Natural killer cell (primary cell): Measurements from ENCODE around the gene TNXB. TPM values are rescaled to one million over a fixed set of nuclear protein-coding genes. Genes with fewer than 3 reads are reported as not detected.
"Not testable (repeated sequence)": the region's sequence is repeated elsewhere in the genome, so short reads cannot be mapped to it uniquely, and the experiment has no call there.

Source experiments
- ATAC-seq, 3 donors: fragments of 150-1000 bp in 2 of 3; fragments of 200-7000 bp in 1 of 3; cut with Tn5 transposase; 1 replicate in 1 of 3; 2 replicates in 2 of 3; pipeline ENCODE4 v1.10.0; 2021; ENCODE audit warnings: mild to moderate bottlenecking in 2 of 3, moderate library complexity in 2 of 3
- DNase-seq, 2 donors: peaks; one replicate each; pipeline versions ENCODE4 v3.0.0 to v3.0.0-alpha.2; 2013 to 2021; ENCODE audit warnings: mixed read lengths in 1 of 2
- H3K27ac ChIP-seq: one replicate; pipeline ENCODE4 v1.5.1; 2013; ENCODE audit warnings: mild to moderate bottlenecking, low read length
- H3K27me3 ChIP-seq: one replicate; pipeline ENCODE4 v1.6.1; 2013; ENCODE audit warnings: low read length; ENCODE audit not compliant: control insufficient read depth, insufficient read depth
- H3K36me3 ChIP-seq: one replicate; pipeline ENCODE4 v1.6.1; 2013; ENCODE audit warnings: low read length; ENCODE audit not compliant: control insufficient read depth, insufficient read depth
- H3K4me1 ChIP-seq: one replicate; pipeline ENCODE4 v1.6.1; 2013; ENCODE audit warnings: low read length; ENCODE audit not compliant: control insufficient read depth, insufficient read depth
- H3K4me3 ChIP-seq: one replicate; pipeline ENCODE4 v1.5.1; 2013; ENCODE audit warnings: low read length
- H3K9me3 ChIP-seq: one replicate; pipeline ENCODE4 v1.6.1; 2013; ENCODE audit warnings: low read length; ENCODE audit not compliant: control insufficient read depth, insufficient read depth
- H3K27ac Mint-ChIP-seq, 2 donors: one replicate each; pipeline ENCODE4 v1.8.0; 2022; ENCODE audit warnings: mild to moderate bottlenecking in 2 of 2, mixed read lengths in 2 of 2, moderate library complexity in 1 of 2
- H3K27me3 Mint-ChIP-seq, 2 donors: one replicate each; pipeline ENCODE4 v1.8.0; 2022; ENCODE audit warnings: low read depth in 2 of 2, mixed read lengths in 2 of 2
- H3K36me3 Mint-ChIP-seq: one replicate; pipeline ENCODE4 v1.8.0; 2022; ENCODE audit warnings: mixed read lengths
- H3K4me1 Mint-ChIP-seq, 2 donors: one replicate each; pipeline ENCODE4 v1.8.0; 2022; ENCODE audit warnings: mixed read lengths in 2 of 2
- H3K4me3 Mint-ChIP-seq: one replicate; pipeline ENCODE4 v1.8.0; 2022; ENCODE audit warnings: mild to moderate bottlenecking, moderate library complexity, mixed read lengths
- H3K9me3 Mint-ChIP-seq, 2 donors: one replicate each; pipeline ENCODE4 v1.8.0; 2022; ENCODE audit warnings: mixed read lengths in 2 of 2
- WGBS: methylation state at CpG from one replicate; pipeline ENCODE4 v1.1.7; 2013; ENCODE audit warnings: missing lambda C conversion rate; ENCODE audit not compliant: insufficient coverage; 5-methylcytosine and 5-hydroxymethylcytosine counted together
- intact Hi-C: fragments of 100-400 bp; cut with micrococcal nuclease; formaldehyde crosslinking; loops from one replicate; pipeline ENCODE4 v1.14.2; 2022
- total RNA-seq, 4 donors: library from RNA; stranded (reverse); fragments of 120-200 nt in 1 of 4; gene quantifications; one replicate each; pipeline versions ENCODE4 v1.2.3 to v1.2.4, GENCODE V29; 2013 to 2022
- TF ChIP-seq, protein P1 (sequence below): fragments of 200-600 bp; IDR thresholded peaks from one replicate; pipeline ENCODE4 v1.8.0; 2022; ENCODE audit warnings: antibody characterized with exemption

The TNXB gene
- total RNA-seq, 3 donors from 2014 or later (not counting 1 experiment from before 2014, with no cell fraction given) = 11.7 to 15.2 (median 13.5) TPM

DNA sequence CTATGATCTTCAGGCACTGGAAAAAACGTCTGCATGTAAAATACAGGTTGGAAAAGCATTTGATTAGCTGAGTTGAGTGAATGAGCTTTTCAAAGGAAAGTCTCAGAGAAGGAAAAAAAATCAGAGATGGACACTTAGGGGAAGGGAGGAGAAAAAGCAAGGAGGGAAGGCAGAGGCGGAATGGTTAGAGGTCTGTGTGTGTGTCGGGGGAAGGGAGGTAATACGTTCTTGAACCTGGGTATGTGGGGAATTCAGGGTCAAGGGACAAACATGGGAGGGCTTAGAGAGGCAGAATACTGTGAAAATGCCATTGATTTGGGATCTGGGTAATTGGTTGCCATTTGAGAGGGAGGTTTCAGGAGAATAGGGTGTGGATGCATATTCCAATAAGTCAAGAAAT lies 37.5 kb upstream of the TNXB start:
- no peak for ATAC-seq
- peaks cover 24 to 42% of the 10 kb centered on the region in 2 donors for H3K27me3 Mint-ChIP-seq
- intact Hi-C loops = no loop called here

DNA sequence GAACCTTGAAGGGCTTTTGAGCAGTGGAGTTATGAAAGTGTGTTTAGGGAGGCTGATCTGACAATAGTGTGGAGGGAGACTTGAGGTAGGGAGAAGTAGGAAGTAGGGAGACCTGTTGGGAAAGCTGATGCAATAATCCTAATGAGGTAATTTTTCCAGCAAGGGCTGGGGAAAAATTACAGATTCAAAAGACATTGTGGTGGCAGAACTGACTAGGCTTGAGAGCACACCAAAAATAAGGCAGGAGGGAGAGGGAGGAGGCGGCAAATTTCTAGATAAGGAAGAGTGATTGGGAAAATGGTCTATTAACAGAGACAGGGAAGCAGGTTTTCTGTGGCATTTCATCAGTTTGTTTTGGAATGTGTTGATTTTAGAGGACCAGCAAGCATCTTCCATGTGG lies 37.1 kb upstream of the TNXB start:
- ATAC-seq (no peak), DNase-seq (no peak)
- Histone ChIP-seq H3K4me1 (peaks cover 28% of the 10 kb centered on the region), H3K36me3 (no peaks in the 10 kb centered on the region), H3K27ac (no peak overlapping the region), H3K4me3 (no peak overlapping the region), H3K27me3 (peaks cover 21% of the 10 kb centered on the region), H3K9me3 (peaks cover 3% of the 10 kb centered on the region)
- Mint-ChIP-seq H3K9me3 (no peaks in the 10 kb centered on the region), H3K4me3 (peak overlapping the region; percentile 3), H3K36me3 (no peaks in the 10 kb centered on the region), H3K27me3 (peaks cover 25 to 43% of the 10 kb centered on the region in 2 donors), H3K27ac (no peak overlapping the region), H3K4me1 (peaks cover 24 to 41% of the 10 kb centered on the region in 2 donors)
- intact Hi-C loops = no loop called here
- TF ChIP-seq, protein P1, sequence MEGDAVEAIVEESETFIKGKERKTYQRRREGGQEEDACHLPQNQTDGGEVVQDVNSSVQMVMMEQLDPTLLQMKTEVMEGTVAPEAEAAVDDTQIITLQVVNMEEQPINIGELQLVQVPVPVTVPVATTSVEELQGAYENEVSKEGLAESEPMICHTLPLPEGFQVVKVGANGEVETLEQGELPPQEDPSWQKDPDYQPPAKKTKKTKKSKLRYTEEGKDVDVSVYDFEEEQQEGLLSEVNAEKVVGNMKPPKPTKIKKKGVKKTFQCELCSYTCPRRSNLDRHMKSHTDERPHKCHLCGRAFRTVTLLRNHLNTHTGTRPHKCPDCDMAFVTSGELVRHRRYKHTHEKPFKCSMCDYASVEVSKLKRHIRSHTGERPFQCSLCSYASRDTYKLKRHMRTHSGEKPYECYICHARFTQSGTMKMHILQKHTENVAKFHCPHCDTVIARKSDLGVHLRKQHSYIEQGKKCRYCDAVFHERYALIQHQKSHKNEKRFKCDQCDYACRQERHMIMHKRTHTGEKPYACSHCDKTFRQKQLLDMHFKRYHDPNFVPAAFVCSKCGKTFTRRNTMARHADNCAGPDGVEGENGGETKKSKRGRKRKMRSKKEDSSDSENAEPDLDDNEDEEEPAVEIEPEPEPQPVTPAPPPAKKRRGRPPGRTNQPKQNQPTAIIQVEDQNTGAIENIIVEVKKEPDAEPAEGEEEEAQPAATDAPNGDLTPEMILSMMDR = no peak
- 96% methylated on average over 1 of the region's 1 CpG for WGBS

More for the DNA sequence above, 37.5 kb upstream of the TNXB start:
- Histone ChIP-seq H3K36me3 (no peaks in the 10 kb centered on the region), H3K4me1 (peaks cover 28% of the 10 kb centered on the region), H3K4me3 (no peak overlapping the region), H3K9me3 (peaks cover 3% of the 10 kb centered on the region), H3K27ac (no peak overlapping the region), H3K27me3 (peaks cover 21% of the 10 kb centered on the region)
- Mint-ChIP-seq H3K4me3 (peak overlapping the region; percentile 3), H3K9me3 (no peaks in the 10 kb centered on the region), H3K36me3 (no peaks in the 10 kb centered on the region), H3K4me1 (peaks cover 25 to 44% of the 10 kb centered on the region in 2 donors), H3K27ac (no peak overlapping the region)
- DNase-seq = no peak
- TF ChIP-seq, protein P1 = no peak
- WGBS = 64% methylated on average over 4 of the region's 4 CpGs

DNA sequence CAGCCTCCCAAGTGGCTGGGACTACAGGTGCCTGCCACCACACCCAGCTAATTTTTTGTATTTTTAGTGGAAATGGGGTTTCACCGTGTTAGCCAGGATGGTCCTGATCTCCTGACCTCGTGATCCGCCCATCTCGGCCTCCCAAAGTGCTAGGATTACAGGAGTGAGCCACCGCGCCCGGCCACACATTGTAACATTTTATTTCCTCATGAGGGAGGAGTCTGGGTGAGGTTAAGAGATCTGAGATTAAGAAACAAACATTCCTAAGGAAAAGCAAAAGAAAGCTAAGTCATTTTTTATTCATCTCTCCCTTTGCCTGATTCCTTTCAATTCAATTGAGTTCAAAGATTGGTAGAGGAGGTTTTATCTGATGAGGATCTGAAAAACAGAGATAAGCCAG lies 35.1 kb upstream of the TNXB start:
- H3K4me1 ChIP-seq = peaks cover 23% of the 10 kb centered on the region
- ATAC-seq, H3K27ac ChIP-seq, DNase-seq, H3K36me3 Mint-ChIP-seq, H3K36me3 ChIP-seq, H3K4me3 ChIP-seq, H3K9me3 Mint-ChIP-seq, H3K9me3 ChIP-seq, intact Hi-C loops, H3K27ac Mint-ChIP-seq, H3K4me3 Mint-ChIP-seq: not testable (repeated sequence)
- peaks cover 13% of the 10 kb centered on the region for H3K27me3 ChIP-seq
- 94% methylated on average over 7 of the region's 7 CpGs for WGBS
- Mint-ChIP-seq H3K4me1 (peaks cover 19 to 28% of the 10 kb centered on the region in 2 donors), H3K27me3 (peaks cover 19 to 34% of the 10 kb centered on the region in 2 donors)

DNA sequence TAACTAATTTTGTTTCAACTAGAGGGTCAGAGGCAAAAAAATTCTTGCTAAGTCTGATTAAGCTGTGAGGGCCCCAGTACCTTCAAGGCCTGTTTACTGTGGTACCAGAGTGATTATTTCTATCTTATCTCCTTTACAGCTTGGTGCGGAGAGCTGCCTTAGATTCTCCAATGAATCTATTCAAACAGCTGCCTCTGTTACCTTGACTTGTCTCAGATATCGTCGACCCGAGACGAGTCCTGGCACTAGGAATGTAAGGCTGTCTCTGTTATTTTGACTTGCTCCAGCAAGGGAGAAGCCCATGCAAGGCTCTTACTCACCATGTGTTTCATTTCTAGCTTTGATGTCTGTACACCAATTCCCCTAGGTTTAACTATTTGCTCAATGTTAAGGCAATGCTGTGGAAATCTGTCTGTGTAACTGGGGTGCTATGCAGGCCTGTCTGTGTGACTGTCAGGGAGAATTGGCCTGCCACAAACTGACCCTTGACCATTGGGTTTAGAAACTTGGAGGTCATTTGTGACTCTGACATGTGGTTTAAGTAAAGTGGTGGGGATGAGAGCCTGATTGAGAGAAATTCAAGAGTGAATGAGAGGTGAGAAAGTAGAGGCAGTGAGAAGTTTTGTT lies 31.4 kb upstream of the TNXB start:
- Histone ChIP-seq H3K4me1 (no peaks in the 10 kb centered on the region), H3K9me3 (no peaks in the 10 kb centered on the region), H3K27ac (no peak overlapping the region), H3K36me3 (no peaks in the 10 kb centered on the region), H3K27me3 (no peaks in the 10 kb centered on the region), H3K4me3 (no peak overlapping the region)
- H3K4me3 Mint-ChIP-seq = no peak overlapping the region
- H3K27me3 Mint-ChIP-seq = peaks cover 9 to 12% of the 10 kb centered on the region in 2 donors
- 89% methylated on average over 5 of the region's 5 CpGs for WGBS
- no peaks in the 10 kb centered on the region for H3K36me3 Mint-ChIP-seq
- no peak overlapping the region for H3K27ac Mint-ChIP-seq
- DNase-seq = no peak
- no peaks in the 10 kb centered on the region for H3K4me1 Mint-ChIP-seq
- intact Hi-C loops = no loop called here
- no peaks in the 10 kb centered on the region for H3K9me3 Mint-ChIP-seq
- no peak for ATAC-seq
- TF ChIP-seq, protein P1 = no peak
